ENCODE results near the gene KCNQ1.

DNA sequence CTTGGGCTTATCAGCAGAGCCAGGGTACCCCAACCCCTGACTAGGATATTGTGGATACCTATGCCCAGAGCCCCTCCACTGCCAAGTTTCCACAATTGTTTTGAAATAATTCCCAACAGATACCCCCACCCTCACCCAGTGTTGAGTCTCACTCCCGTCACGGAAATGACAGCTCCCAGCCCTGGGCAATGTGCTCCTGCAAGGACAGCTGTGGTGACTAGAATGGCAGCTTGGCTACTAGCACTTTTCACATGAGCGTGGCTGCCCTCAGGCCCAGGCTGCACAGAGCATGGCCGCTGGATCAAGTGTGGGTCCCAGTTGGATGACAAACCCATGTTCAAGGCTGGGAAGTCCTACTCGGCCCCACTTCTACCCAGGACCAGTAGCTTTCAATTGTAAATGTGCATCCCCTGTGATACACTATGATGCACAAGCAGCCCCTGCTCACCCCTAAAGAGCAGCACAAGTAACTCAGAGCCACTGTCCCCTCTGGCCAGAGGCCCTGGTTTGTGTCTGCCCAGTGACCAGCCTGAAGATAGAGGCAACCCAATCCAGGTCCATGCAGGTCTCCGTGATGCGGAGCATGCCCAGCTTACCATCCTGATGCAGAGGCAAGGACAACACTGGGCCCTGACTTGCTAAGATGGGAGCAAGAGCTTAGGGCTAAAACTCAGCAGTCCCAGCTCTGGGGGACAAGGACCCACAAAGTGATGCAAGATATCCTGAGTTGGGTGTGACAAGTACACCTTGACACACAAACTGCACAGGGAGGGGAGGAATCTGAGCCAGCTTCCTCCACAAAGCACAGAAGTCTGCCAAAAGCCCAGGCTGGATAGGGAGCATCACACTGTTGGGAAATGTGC, 241.8 kb downstream of the KCNQ1 start:
- TF ChIP-seq, protein P1, sequence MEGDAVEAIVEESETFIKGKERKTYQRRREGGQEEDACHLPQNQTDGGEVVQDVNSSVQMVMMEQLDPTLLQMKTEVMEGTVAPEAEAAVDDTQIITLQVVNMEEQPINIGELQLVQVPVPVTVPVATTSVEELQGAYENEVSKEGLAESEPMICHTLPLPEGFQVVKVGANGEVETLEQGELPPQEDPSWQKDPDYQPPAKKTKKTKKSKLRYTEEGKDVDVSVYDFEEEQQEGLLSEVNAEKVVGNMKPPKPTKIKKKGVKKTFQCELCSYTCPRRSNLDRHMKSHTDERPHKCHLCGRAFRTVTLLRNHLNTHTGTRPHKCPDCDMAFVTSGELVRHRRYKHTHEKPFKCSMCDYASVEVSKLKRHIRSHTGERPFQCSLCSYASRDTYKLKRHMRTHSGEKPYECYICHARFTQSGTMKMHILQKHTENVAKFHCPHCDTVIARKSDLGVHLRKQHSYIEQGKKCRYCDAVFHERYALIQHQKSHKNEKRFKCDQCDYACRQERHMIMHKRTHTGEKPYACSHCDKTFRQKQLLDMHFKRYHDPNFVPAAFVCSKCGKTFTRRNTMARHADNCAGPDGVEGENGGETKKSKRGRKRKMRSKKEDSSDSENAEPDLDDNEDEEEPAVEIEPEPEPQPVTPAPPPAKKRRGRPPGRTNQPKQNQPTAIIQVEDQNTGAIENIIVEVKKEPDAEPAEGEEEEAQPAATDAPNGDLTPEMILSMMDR (IDR thresholded peaks at IDR 0.05): no peak
- no peak for TF ChIP-seq POLR2A (IDR thresholded peaks at IDR 0.05)

Data from adrenal gland (tissue), 5 donors.